CD1c-positive myeloid dendritic cell (primary cell): Measurements from ENCODE around the gene STRN.
"Not testable (repeated sequence)": the region's sequence is repeated elsewhere in the genome, so short reads cannot be mapped to it uniquely, and the experiment has no call there.

ENCODE experiments used
- DNase-seq: peaks from one replicate; pipeline ENCODE4 v3.0.0-alpha.2; 2016; ENCODE audit errors: extremely low spot score

The STRN gene

GRCh38 chr2:36834731-36835524 lies 131.4 kb downstream of the STRN start:
- no peak for DNase-seq

GRCh38 chr2:36834203-36834602 lies 132.1 kb downstream of the STRN start:
- no peak for DNase-seq

- DNase-seq: no peak
Measured at GRCh38 chr2:36831185-36831584, 135.2 kb downstream of the STRN start.

DNA sequence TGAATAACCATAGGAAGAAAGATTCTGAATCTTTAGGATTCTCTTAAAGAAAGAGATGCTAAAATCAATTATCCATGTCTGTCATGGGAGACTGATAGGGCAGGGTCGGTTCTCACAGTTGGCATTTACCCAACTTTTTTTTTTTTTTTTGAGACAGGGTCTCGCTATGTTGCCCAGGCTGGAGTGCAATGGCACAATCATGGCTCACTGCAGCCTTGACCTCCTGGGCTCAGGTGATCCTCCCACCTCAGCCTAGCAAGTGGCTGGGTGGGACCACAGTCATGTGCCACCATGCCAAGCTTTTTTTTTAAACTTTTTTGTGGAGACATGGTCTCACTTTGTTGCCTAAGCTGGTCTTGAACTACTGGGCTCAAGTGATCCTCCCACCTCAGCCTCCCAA lies 141.7 kb downstream of the STRN start:
- DNase-seq: not testable (repeated sequence)

DNA sequence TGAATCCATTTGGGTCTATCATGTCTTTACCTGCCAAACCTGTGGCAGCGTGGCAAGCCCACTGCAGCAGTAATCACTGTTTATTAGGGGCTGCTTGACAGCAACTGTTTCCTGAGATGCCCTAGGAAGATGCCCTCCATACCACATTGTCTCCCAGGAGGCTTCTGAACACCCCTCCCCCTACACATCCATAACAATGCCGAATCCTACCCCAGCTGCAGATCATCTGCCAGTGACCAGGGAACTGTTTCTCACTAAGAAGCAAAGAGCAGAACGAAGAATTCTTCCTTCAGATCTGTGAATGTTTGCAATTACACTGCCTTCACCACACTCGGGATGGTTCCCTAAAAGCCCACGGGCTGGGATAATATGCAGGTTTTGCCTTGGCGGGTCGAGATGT lies 142.1 kb downstream of the STRN start:
- DNase-seq: no peak

DNA sequence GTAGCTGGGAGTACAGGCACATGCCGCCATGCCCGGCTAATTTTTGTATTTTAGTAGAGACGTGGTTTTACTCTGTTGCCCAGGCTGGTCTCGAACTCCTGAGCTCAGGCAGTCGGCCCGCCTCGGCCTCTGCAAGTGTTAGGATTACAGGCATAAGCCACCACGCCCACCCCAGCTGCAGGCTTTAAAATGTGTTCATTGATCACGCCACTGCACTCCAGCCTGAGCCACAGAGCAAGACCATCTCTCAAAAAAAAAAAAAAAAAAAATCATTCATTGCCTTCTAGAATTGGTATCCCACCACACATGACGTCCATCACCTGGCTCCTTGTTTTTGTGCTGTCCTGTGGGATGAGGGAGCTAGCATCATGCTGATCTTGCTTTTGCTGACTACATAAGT lies 142.5 kb downstream of the STRN start:
- DNase-seq: no peak

GRCh38 chr2:36820942-36821605 lies 145.3 kb downstream of the STRN start:
- DNase-seq: no peak

DNA sequence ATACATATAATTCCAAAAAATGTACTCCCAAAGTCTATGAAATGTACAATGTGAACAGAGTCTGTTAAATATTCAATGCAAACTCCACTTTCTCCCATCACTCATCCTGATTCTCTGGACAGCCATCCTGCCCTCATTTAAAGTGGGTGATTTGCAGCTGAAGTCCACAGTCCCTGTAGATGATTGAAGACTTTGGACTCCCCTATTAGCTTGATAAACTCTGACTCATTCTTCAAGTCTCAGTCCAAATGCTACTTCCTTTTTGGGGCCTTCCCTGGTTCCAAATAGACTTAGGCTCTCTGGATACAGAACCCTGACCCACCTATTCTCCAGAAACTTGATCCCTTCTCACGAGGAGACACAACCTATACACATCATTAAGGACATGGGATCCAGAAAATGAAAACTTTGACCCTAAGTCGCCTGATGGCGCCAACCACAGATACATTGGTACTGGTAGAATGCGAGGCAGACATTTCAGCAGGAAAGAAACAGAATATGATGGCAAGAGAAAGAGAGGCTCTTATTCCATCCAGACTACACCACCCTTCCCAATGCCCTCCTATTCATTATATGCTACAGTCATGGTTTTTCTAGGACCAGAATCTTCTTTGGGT lies 147.1 kb downstream of the STRN start:
- no peak for DNase-seq

DNA sequence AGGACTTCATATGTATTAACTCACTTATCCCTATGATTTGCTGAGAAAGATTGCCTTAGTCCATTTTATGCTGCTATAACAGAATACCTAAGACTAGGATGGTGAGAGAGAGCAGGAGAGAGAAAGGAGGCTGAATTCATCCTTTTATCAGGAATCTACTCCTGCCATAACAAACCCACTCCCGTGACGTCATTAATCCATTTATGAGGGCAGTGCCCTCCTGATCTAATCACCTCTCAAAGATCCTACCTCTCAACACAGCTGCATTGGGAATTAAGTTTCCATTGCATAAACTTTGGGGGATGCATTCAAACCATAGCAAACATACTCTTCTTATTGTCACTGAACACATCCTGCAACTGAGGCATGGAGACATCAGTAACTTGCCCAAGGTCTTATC lies 147.8 kb downstream of the STRN start:
- no peak for DNase-seq

GRCh38 chr2:36812196-36812595 lies 154.1 kb downstream of the STRN start:
- no peak for DNase-seq

DNA sequence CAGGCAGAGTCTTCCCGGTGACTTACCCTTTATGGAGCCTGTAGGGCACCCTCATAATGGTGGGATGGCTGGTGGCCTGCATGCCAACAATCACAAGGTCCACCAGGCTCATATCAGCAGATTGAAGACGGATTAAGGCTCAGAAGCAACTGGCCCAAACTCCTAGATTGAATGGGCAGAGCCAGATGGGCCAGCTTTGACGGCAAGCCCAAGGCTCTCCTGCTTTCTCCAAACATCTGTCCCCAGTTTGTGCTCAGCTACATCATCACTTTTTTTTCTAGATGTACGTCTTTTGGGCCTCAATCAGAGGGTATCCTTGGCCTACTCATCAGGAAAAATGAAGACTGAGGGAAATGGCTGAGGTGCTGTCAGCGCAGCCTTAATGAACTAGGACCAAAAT lies 155.3 kb downstream of the STRN start:
- no peak for DNase-seq

DNA sequence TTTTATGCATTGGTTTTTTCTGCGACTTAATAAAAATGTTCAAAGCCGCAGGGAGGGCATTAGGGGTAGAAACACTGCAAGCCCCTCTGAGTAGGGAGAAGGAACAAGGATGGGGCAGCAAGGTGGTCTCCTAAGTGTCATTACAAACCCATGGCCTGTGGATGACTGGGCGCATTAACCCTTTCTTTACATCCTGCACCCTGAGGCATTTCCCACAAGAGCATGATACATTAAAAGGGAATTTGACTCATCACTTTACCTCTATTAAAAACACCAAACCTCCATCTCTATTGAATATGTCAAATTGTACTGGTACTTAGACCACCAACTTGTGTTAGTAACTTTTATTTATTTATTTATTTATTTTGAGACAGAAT lies 157.3 kb downstream of the STRN start:
- no peak for DNase-seq

DNA sequence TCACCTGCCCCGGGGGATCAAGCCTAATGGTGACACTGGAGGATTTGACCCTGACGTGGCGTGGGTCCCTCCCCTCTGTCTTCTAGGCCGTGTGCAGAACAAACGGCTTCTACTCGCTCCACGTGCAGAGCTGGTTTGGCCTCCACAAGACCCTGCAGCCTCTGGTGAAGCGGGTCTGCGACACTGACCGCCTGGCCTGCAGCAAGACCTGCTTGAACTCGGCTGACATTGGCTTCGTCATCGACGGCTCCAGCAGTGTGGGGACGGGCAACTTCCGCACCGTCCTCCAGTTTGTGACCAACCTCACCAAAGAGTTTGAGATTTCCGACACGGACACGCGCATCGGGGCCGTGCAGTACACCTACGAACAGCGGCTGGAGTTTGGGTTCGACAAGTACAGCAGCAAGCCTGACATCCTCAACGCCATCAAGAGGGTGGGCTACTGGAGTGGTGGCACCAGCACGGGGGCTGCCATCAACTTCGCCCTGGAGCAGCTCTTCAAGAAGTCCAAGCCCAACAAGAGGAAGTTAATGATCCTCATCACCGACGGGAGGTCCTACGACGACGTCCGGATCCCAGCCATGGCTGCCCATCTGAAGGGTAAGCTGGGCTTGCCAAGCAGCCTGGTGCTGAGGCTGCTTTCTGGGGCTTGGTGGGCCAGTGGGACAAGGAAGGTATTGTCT lies 157.8 kb downstream of the STRN start:
- DNase-seq: no peak

DNA sequence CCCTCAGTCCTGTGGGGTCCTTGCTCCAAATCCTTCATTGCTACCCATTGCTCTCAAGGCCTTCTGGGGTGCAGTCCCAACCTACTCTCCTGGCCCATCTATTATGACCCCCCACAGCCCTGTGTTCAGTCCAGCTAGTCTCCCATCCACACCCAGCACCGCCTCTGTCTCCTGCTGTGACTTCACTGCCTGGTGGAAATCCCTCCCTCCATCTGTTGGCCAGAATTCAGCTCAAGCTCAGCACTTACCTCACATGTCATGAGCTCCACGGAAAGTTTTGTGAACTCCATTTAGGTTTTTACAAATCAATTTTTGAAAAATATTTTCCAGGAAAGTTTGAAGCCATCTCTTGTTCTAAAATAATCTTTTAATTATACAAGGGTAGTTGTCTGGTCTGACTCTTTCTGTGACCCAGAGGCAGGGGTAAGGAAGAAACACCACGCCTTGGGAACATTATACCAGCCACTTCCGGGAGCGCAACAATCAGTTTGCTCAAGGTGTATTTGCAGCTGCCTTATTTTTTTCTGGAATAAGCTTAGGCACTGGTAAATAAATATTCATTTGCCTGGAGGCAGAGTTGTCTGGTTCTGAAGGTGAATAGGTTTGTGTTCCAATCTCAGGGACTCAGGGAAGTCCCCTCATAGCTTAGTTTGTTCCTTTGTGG lies 159.0 kb downstream of the STRN start:
- no peak for DNase-seq

GRCh38 chr2:36805635-36806224 lies 160.6 kb downstream of the STRN start:
- DNase-seq: no peak

DNA sequence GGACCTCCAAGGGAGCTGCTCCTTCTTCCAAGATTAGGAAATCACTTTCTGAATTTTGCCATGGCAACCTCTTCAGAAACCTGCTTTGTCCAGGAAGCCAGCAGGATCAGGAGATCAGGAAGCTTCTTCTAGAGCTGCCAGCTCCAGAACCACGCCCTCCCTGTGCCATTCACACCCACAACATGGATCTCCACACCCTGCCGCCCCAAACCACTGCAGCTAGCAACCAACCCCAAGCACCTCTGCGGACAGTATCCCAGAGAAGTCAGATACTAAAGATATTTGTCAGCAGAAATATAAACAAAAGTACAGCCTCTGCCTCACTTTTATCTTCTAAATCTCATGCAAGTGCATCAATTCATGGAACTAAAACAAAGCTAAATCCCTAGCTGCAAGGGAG lies 163.4 kb downstream of the STRN start:
- no peak for DNase-seq

- DNase-seq: no peak
Measured at GRCh38 chr2:36801088-36801487, 165.2 kb downstream of the STRN start.

- peak; percentile 18 for DNase-seq
Measured at GRCh38 chr2:36800381-36800780, 166.0 kb downstream of the STRN start.

DNA sequence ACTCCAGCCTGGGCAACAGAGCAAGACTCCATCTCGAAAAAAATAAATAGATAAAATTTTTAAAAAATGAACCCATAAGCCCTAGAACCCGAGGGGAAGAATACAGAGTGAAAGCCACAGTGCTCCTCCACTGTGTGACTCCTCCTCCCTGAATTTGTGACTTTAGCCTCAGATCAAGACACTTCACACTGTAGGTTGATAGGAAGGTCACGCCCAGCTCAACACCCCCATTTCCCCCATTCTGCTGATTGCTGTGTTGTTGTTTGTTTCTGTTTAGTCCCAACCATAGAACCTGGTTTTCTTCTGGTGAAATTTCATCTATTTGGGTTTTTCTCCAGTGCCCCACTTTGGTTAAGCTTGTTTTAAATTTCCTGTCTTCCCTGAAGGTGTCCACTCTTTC lies 167.6 kb downstream of the STRN start:
- no peak for DNase-seq

DNA sequence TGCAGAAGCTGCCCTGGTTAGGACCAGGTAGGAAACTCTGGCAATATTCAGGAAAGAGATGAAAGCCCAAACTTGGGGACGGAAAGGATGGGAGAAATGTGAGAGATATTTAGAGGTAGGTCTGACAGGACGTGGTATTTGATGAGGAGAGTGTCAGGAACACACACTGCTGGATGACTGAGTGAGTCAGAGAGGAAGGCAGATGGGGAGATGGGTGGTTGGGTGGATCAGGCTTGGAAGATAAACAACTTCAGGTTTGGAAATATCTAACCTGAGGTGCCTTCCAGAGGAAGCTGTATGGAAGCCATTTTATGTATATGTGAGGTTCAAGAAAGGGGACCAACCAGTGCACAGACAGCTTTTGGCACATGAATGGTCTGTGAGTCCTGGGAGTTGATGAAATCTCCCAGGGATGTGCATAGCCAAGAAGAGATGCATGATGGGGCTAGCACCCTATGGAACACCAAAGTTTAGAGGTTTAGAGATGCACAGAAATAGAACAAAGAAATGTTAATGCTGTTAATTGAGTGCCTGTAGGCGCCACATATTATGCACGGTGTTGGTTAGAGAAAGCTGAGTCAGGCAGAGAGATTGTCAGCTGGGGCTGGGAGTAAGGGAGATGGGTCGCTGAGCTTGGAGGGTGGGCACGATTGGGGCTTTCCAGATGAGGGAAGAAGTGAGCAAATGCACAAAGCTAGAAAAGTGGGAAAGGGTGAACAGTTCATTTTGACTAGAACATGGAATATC lies 168.8 kb downstream of the STRN start:
- DNase-seq: no peak
